Right lung (tissue), 5 donors: ENCODE data around the gene MAP6. TPM values are rescaled to one million over a fixed set of nuclear protein-coding genes. Genes with fewer than 3 reads are reported as not detected.

Experiments used
- DNase-seq, 2 donors: peaks; one replicate each; pipeline ENCODE4 v3.0.0-alpha.2; 2013
- polyA plus RNA-seq, 5 donors: library from polyadenylated mRNA; unstranded; fragments of 120-200 nt; gene quantifications; one replicate each; pipeline versions ENCODE4 v1.2.1 to v1.2.3, GENCODE V29; 2013; ENCODE audit warnings: inconsistent platforms in 1 of 5, low replicate concordance in 1 of 5; ENCODE audit not compliant: insufficient read length in 5 of 5, insufficient read depth in 1 of 5

The MAP6 gene
- polyA plus RNA-seq, 5 donors: 7.5 to 9.7 (median 8.3) TPM

GRCh38 chr11:75667831-75668450 lies 897 bp downstream of the MAP6 start:
- peak; percentile 23 to 46 for DNase-seq

- peak; percentile 18 to 21 for DNase-seq
Observed at GRCh38 chr11:75667255-75667830, 1.5 kb downstream of the MAP6 start.

GRCh38 chr11:75665990-75666389 lies 2.8 kb downstream of the MAP6 start:
- DNase-seq: no peak

GRCh38 chr11:75665126-75665525 lies 3.7 kb downstream of the MAP6 start:
- DNase-seq: no peak

- no peak for DNase-seq
Observed at GRCh38 chr11:75664389-75664788, 4.4 kb downstream of the MAP6 start.

- DNase-seq: no peak
Observed at GRCh38 chr11:75663808-75664207, 5.0 kb downstream of the MAP6 start.

- no peak for DNase-seq
Observed at GRCh38 chr11:75659836-75660235, 9.0 kb downstream of the MAP6 start.

- no peak for DNase-seq
Observed at GRCh38 chr11:75656044-75656727, 12.7 kb downstream of the MAP6 start.

- DNase-seq: no peak
Observed at GRCh38 chr11:75655605-75656004, 13.2 kb downstream of the MAP6 start.

GRCh38 chr11:75654314-75654713 lies 14.5 kb downstream of the MAP6 start:
- no peak for DNase-seq

GRCh38 chr11:75653532-75653931 lies 15.3 kb downstream of the MAP6 start:
- DNase-seq: no peak

GRCh38 chr11:75652936-75653335 lies 15.9 kb downstream of the MAP6 start:
- no peak for DNase-seq

GRCh38 chr11:75651218-75651617 lies 17.6 kb downstream of the MAP6 start:
- DNase-seq: no peak

GRCh38 chr11:75650167-75650723 lies 18.6 kb downstream of the MAP6 start:
- DNase-seq: no peak

GRCh38 chr11:75644946-75645345 lies 23.9 kb downstream of the MAP6 start:
- no peak for DNase-seq

GRCh38 chr11:75644370-75644769 lies 24.5 kb downstream of the MAP6 start:
- DNase-seq: no peak

- DNase-seq: no peak
Observed at GRCh38 chr11:75642402-75643113, 26.3 kb downstream of the MAP6 start.

GRCh38 chr11:75639762-75640181 lies 29.1 kb downstream of the MAP6 start:
- DNase-seq: peak; percentile 86

GRCh38 chr11:75637998-75638397 lies 30.8 kb downstream of the MAP6 start:
- DNase-seq: no peak

- peak; percentile 81 to 87 for DNase-seq
Observed at GRCh38 chr11:75635066-75635862, 33.6 kb downstream of the MAP6 start.

GRCh38 chr11:75633409-75634066 lies 35.3 kb downstream of the MAP6 start:
- DNase-seq: no peak
